Adrenal gland (tissue), 5 donors: ENCODE data around the gene NDUFC2.
"Not testable (repeated sequence)": the region's sequence is repeated elsewhere in the genome, so short reads cannot be mapped to it uniquely, and the experiment has no call there.

Experiments used
- CTCF ChIP-seq, 6 experiments: fragments of 450-650 bp in 4 of 6; fragments of 200-600 bp in 2 of 6; sonication (generic) in 1 of 6; IDR thresholded peaks; 1 replicate in 5 of 6; 2 replicates in 1 of 6; pipeline versions ENCODE4 v1.5.1 to v1.8.0; 2016 to 2021; ENCODE audit warnings: antibody characterized with exemption in 6 of 6, mild to moderate bottlenecking in 2 of 6, moderate library complexity in 1 of 6
- POLR2A ChIP-seq, 2 donors: fragments of 450-650 bp; IDR thresholded peaks; one replicate each; pipeline ENCODE4 v1.6.1; 2017; ENCODE audit warnings: antibody characterized with exemption in 2 of 2, mild to moderate bottlenecking in 2 of 2, moderate library complexity in 1 of 2
- donor health status: DM: no; HTN: no; CAD: no.

GRCh38 chr11:78077592-78077991, 2.1 kb downstream of the NDUFC2 start:
- not testable (repeated sequence) for TF ChIP-seq CTCF, POLR2A (IDR thresholded peaks at IDR 0.05)
